ENCODE measurements around the gene RAD50. TPM values are rescaled to one million over a fixed set of nuclear protein-coding genes. Genes with fewer than 3 reads are reported as not detected.

The RAD50 gene
- total RNA-seq, 1 experiment from 2014 or later, result 11.4 TPM

GRCh38 chr5:132667309-132667708, 110.5 kb downstream of the RAD50 start:
- DNase-seq, result no peak
- H3K27me3 ChIP-seq (ENCODE audit: control insufficient read depth, insufficient read depth, low read length), result no peaks in the 10 kb centered on the region
- H3K4me3 ChIP-seq (ENCODE audit: insufficient read depth, low read depth, low read length), result no peak overlapping the region
- no peaks in the 10 kb centered on the region for H3K36me3 ChIP-seq (replicated peaks; ENCODE audit: control insufficient read depth, insufficient read depth, low read length)

GRCh38 chr5:132667761-132668705, 111.3 kb downstream of the RAD50 start:
- H3K27me3 ChIP-seq (ENCODE audit: control insufficient read depth, insufficient read depth, low read length), result no peaks in the 10 kb centered on the region

DNA sequence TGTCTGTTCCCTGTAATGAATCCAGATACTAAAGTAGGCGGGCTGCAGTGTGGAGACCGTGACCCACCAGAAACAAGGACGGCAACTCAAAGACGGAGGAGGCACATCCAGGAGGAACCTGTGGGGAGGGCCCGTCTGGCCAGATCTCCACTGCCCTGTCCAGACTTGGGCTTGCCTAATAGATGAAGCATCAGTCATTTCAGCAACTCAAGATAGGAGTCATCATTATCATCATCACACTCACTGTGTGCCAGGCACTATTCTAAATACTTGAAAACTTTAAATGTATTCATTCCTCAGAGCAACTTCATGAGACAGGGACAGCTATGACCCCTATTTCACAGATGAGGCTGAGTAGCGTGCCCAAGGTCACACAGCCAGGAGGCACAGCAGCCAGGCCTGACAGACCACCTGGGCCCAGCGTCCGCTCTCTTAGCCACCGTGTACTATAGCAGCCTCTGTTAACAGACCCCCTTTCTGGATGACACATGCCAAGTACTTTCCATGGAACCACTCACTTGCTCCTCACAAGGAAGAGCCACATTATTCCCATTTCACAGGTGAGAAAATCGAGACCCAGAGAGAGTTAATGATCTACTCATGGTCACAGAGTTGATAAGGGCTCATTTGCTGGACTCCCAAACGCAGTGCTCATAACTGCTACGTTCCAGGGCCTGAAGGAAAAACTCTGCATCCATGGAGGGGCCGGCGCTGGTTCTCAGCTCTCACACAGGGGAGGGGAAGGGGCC, 112.1 kb downstream of the RAD50 start:
- Histone ChIP-seq H3K36me3 (replicated peaks; ENCODE audit: control insufficient read depth, insufficient read depth, low read length) (no peaks in the 10 kb centered on the region), H3K4me3 (ENCODE audit: insufficient read depth, low read depth, low read length) (no peak overlapping the region), H3K27me3 (ENCODE audit: control insufficient read depth, insufficient read depth, low read length) (no peaks in the 10 kb centered on the region)
- DNase-seq, result no peak

More at GRCh38 chr5:132667761-132668705, 111.3 kb downstream of the RAD50 start:
- peak; percentile 50 for DNase-seq
- Histone ChIP-seq H3K4me3 (ENCODE audit: insufficient read depth, low read depth, low read length) (no peak overlapping the region), H3K36me3 (replicated peaks; ENCODE audit: control insufficient read depth, insufficient read depth, low read length) (no peaks in the 10 kb centered on the region)

- Histone ChIP-seq H3K4me3 (ENCODE audit: insufficient read depth, low read depth, low read length) (no peak overlapping the region), H3K36me3 (replicated peaks; ENCODE audit: control insufficient read depth, insufficient read depth, low read length) (no peaks in the 10 kb centered on the region), H3K27me3 (ENCODE audit: control insufficient read depth, insufficient read depth, low read length) (no peaks in the 10 kb centered on the region)
- DNase-seq, result no peak
These were observed 112.7 kb downstream of the RAD50 start for GRCh38 chr5:132669455-132669820.

DNA sequence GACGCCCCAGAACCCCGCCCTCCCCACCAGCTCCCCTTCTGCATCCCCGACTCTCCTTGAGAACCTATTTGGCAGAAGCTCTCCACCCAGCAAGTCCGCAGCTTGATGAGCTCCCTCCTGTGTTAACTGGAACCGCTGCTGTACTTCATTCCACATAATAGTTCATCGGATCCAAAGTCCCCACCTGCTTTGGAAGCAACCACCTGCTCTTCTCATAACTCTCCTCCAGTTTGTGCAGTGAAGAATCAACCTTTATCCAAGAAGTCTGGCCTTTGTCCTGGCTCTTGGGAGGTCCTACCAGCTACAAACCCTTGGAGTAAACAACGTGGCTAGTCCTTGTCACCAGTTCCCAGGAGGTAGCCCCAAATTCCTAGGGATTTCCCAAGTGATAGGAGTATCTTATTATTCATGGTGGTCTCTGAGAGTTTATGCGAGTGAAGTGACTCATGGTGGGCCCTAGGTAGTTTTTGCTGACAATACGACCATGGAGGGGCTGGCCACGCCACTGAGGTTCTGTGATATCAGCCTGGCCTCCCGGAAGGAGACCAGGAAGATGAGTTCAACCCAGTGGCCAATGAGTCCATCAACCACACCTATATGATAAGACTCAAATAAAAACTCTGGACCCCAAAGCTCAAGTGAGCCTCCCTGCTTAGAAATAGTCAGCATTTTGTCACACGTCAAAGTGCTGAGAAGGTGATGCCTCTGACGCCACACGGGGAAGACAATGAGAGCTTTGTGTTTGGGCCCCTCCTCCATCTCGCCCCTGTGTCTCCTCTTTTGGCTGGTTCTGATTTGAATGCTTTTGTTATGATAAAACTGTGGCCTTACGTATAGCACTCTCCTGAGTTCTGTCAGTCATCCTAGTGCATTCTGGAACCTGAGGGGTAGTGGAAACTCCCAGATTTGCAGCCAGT, 113.4 kb downstream of the RAD50 start:
- H3K27me3 ChIP-seq (ENCODE audit: control insufficient read depth, insufficient read depth, low read length), result no peaks in the 10 kb centered on the region
- no peak overlapping the region for H3K4me3 ChIP-seq (ENCODE audit: insufficient read depth, low read depth, low read length)
- DNase-seq, result peak; percentile 35
- no peaks in the 10 kb centered on the region for H3K36me3 ChIP-seq (replicated peaks; ENCODE audit: control insufficient read depth, insufficient read depth, low read length)

GRCh38 chr5:132671000-132671399, 114.2 kb downstream of the RAD50 start:
- Histone ChIP-seq H3K36me3 (replicated peaks; ENCODE audit: control insufficient read depth, insufficient read depth, low read length) (no peaks in the 10 kb centered on the region), H3K4me3 (ENCODE audit: insufficient read depth, low read depth, low read length) (no peak overlapping the region), H3K27me3 (ENCODE audit: control insufficient read depth, insufficient read depth, low read length) (no peaks in the 10 kb centered on the region)
- DNase-seq, result no peak

- no peak for DNase-seq
- no peak overlapping the region for H3K4me3 ChIP-seq (ENCODE audit: insufficient read depth, low read depth, low read length)
- no peaks in the 10 kb centered on the region for H3K27me3 ChIP-seq (ENCODE audit: control insufficient read depth, insufficient read depth, low read length)
- H3K36me3 ChIP-seq (replicated peaks; ENCODE audit: control insufficient read depth, insufficient read depth, low read length), result no peaks in the 10 kb centered on the region
These were observed 116.7 kb downstream of the RAD50 start for GRCh38 chr5:132673488-132673887.

- no peak within 1 kb of the TSS for H3K4me3 ChIP-seq (ENCODE audit: insufficient read depth, low read depth, low read length)
- DNase-seq, result no peak
These were observed 117.3 kb downstream of the RAD50 start, which contains the start of gene IL4 for GRCh38 chr5:132673939-132674630. Gene IL4 (plus strand): TSS chr5:132673989. CDS start chr5:132674051, 62 bp downstream.

DNA sequence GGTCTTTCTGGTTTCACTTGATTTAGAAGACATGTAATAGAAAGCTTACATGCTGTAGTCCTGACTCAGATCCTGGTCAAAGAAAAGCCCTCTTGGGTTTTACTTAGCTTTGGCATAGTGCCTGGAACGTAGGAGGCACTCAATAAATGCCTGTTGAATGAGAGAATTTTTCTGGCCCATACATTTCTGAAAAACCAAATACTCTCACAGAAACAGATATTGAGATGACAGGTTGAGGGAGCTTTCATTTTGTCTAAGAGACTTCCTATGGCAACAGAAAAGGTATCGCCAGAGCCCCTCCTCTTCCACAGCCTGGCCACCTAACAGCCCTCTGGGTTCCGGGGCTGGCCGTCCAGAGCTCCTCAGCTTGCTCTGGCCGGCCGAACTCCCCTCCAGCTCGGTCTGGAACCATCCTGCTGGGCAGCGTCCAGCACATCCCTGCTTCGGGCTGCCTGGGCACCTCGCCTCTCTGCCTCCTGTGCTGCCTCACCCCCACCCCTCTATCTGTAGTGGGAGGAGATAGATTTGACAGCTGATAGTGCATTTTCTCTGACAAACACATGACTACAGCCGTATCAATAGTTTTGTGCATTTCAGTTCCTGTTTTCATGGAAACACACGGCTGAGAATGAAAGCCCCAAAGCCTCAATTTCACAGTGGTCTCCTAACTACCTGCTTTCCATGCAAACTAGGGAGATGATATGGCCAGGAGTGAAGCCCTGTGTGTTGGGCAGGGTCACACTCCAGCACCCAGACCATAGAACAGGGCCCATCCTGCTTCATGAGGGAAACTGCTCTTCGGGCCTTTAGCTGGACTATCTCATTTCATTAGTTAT, 118.1 kb downstream of the RAD50 start:
- H3K27me3 ChIP-seq (ENCODE audit: control insufficient read depth, insufficient read depth, low read length), result no peaks in the 10 kb centered on the region
- peak; percentile 33 for DNase-seq
- no peaks in the 10 kb centered on the region for H3K36me3 ChIP-seq (replicated peaks; ENCODE audit: control insufficient read depth, insufficient read depth, low read length)
- H3K4me3 ChIP-seq (ENCODE audit: insufficient read depth, low read depth, low read length), result no peak overlapping the region

More at GRCh38 chr5:132673939-132674630, 117.3 kb downstream of the RAD50 start, which contains the start of gene IL4:
- Histone ChIP-seq H3K27me3 (ENCODE audit: control insufficient read depth, insufficient read depth, low read length) (no peaks in the 10 kb centered on the region), H3K36me3 (replicated peaks; ENCODE audit: control insufficient read depth, insufficient read depth, low read length) (no peaks in the 10 kb centered on the region)

DNA sequence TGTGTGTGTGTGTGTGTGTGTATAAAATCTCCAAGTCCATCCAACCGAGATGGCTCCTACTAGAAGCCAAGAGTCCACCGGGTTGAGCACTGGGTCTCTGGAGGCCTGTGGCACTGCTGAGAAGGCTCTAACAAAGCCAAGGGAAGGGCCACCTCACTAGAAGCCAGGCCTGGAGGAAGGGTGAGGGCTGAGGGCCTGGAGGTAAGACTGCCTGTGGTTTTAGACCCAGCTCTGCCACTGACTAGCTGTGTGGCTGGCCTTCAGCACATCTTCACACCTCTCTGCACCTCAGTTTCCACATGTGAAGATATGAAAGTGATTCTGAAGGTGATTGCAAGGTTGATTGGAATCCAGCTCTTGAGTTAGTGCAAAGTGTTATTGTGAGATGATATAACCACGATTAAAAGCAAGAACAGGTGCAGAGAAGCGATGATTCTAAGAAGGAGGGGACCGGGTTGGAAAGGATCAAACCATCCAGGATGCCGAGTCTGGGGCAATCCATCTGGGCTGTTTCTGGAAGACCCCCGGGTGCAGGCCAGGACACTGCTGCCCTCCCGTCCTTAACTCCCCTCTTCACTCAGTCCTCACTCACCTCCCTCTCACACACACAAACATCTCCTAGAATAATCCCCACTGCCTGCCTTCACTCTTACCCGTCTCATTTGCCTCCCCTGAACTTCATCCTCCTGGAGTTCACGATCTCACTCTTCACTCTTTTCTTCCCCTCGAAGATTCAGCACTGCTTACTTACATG, 119.3 kb downstream of the RAD50 start:
- H3K36me3 ChIP-seq (replicated peaks; ENCODE audit: control insufficient read depth, insufficient read depth, low read length), result no peaks in the 10 kb centered on the region
- no peaks in the 10 kb centered on the region for H3K27me3 ChIP-seq (ENCODE audit: control insufficient read depth, insufficient read depth, low read length)
- DNase-seq, result no peak
- H3K4me3 ChIP-seq (ENCODE audit: insufficient read depth, low read depth, low read length), result no peak overlapping the region

GRCh38 chr5:132677191-132677590, 120.4 kb downstream of the RAD50 start:
- no peaks in the 10 kb centered on the region for H3K36me3 ChIP-seq (replicated peaks; ENCODE audit: control insufficient read depth, insufficient read depth, low read length)
- peak; percentile 76 for DNase-seq
- H3K4me3 ChIP-seq (ENCODE audit: insufficient read depth, low read depth, low read length), result no peak overlapping the region
- H3K27me3 ChIP-seq (ENCODE audit: control insufficient read depth, insufficient read depth, low read length), result no peaks in the 10 kb centered on the region

DNA sequence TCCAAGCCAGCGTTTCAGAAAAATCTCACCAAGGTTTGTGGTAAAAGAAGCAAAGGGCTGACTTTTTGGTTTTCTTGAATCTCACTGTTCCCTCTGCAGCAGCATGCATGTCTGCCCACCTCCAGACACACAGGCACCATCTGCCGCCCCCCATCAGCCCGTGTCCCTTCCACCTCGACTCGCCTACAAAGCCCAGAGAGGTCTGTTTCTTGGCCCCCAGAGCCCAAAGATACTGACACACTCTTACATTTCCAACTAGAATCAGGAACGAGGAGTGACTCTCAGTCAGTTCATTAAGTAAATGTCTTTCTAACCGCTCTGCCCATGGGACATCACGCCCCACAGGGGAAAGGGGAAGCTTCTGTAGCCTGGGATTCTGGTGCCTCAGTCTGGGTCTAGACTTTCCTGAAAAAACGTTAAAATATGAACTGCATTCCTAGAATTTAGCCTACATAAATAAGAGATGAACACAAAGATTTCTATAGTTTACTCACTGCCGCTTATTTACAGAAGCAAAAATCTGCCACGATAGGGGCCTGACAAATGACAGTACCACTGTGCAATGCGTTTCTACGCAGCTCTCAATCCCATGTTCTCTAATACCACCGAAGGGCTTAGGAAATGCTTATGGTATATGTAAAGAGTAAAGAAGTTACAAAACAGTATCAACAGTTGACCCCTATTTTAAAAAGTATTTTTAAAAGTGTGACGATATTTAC, 121.1 kb downstream of the RAD50 start:
- no peaks in the 10 kb centered on the region for H3K36me3 ChIP-seq (replicated peaks; ENCODE audit: control insufficient read depth, insufficient read depth, low read length)
- DNase-seq, result peak; percentile 13
- H3K27me3 ChIP-seq (ENCODE audit: control insufficient read depth, insufficient read depth, low read length), result no peaks in the 10 kb centered on the region
- no peak overlapping the region for H3K4me3 ChIP-seq (ENCODE audit: insufficient read depth, low read depth, low read length)

Data from H7 (cell line).